HUES6 (cell line): ENCODE results near the gene AQP2.
A peak's percentile ranks its signal among the peaks of the same experiment; 100 is the strongest.

Experiments used
- H3K27ac ChIP-seq: 2 replicates; pipeline ENCODE4 v1.7.0; 2013; ENCODE audit warnings: low read depth, mild to moderate bottlenecking, low read length, inconsistent platforms
- H3K27me3 ChIP-seq: 2 replicates; pipeline ENCODE4 v1.6.1; 2013; ENCODE audit warnings: low read length; ENCODE audit not compliant: control insufficient read depth, insufficient read depth
- H3K36me3 ChIP-seq: 2 replicates; pipeline ENCODE4 v1.6.1; 2013; ENCODE audit warnings: low read length; ENCODE audit not compliant: control insufficient read depth, insufficient read depth
- H3K4me1 ChIP-seq: 2 replicates; pipeline ENCODE4 v1.6.1; 2013; ENCODE audit warnings: low read length; ENCODE audit not compliant: control insufficient read depth, insufficient read depth
- H3K4me3 ChIP-seq: 2 replicates; pipeline ENCODE4 v1.5.1; 2013; ENCODE audit warnings: low read depth, low read length
- H3K9ac ChIP-seq: one replicate; pipeline ENCODE4 v1.6.1; 2013; ENCODE audit warnings: mild to moderate bottlenecking, low read length
- H3K9me3 ChIP-seq: 2 replicates; pipeline ENCODE4 v1.6.1; 2013; ENCODE audit warnings: low read depth, low read length; ENCODE audit not compliant: control insufficient read depth, insufficient read depth

The AQP2 gene

DNA sequence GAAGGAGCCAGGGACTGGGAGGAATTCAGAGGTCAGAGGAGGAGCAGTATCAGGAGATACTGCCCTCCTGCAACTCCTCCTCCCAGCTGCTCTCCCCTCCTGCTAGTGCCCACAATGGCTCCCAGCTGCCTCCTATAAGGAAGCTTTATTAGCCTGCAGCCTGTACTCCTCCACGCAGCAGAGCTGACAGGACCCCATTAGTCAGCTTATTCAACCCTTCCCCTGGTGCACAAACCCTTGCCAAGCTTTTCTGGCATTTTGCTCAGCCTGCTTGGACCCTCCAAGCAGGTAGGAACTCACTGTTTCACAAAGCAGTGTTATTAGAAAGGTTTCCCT is 6.9 kb upstream of the AQP2 start:
- Histone ChIP-seq H3K4me1 (peaks cover 23% of the 10 kb centered on the region), H3K27me3 (peaks cover 23% of the 10 kb centered on the region), H3K9ac (no peak overlapping the region), H3K4me3 (no peak overlapping the region), H3K9me3 (no peaks in the 10 kb centered on the region), H3K27ac (no peak overlapping the region), H3K36me3 (no peaks in the 10 kb centered on the region)

DNA sequence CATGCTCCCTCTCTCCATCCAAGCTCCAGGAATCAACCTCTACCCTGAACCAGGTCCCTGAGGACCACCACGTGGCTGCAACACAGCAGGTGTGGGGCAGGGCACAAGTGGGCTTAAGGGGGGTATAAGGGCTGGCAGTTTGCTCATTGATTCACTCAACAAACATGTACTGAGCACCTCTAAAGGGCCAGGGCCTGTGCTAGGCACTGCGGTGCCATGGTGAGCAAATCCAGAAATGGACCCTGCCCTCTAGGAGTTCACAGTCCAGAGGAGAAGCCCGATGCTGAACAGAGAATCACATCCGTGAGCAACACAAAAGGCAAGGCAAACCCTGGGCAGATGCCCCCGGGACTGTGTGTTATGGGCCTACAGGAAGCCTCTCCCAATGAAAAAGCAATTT is 6.5 kb upstream of the AQP2 start:
- Histone ChIP-seq H3K4me3 (no peak overlapping the region), H3K27ac (no peak overlapping the region), H3K27me3 (peaks cover 23% of the 10 kb centered on the region), H3K4me1 (peaks cover 23% of the 10 kb centered on the region), H3K36me3 (no peaks in the 10 kb centered on the region), H3K9me3 (no peaks in the 10 kb centered on the region), H3K9ac (no peak overlapping the region)

DNA sequence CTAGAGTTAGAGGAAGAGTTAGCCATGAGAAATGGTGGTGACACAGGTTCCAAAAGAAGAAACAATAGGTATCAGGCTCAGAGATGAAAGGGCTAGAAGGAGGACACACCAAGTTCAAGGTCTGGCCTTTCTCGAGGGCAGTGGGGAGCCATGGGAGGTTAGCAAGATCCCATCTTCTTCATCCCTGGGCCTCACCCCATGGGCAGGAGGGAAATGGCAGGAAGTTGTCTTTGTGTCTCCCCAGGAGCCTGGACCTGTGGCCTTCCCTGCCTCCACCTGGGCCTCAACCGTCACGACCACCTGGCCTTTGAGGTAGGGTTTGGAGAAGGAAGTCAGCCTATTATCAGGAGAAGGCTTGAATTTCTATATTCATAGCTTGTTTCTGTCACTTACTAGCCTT is 5.8 kb upstream of the AQP2 start:
- peaks cover 23% of the 10 kb centered on the region for H3K4me1 ChIP-seq
- H3K27me3 ChIP-seq, result peaks cover 23% of the 10 kb centered on the region
- H3K9me3 ChIP-seq, result no peaks in the 10 kb centered on the region
- H3K9ac ChIP-seq, result no peak overlapping the region
- H3K4me3 ChIP-seq, result no peak overlapping the region
- H3K27ac ChIP-seq, result no peak overlapping the region
- no peaks in the 10 kb centered on the region for H3K36me3 ChIP-seq

DNA sequence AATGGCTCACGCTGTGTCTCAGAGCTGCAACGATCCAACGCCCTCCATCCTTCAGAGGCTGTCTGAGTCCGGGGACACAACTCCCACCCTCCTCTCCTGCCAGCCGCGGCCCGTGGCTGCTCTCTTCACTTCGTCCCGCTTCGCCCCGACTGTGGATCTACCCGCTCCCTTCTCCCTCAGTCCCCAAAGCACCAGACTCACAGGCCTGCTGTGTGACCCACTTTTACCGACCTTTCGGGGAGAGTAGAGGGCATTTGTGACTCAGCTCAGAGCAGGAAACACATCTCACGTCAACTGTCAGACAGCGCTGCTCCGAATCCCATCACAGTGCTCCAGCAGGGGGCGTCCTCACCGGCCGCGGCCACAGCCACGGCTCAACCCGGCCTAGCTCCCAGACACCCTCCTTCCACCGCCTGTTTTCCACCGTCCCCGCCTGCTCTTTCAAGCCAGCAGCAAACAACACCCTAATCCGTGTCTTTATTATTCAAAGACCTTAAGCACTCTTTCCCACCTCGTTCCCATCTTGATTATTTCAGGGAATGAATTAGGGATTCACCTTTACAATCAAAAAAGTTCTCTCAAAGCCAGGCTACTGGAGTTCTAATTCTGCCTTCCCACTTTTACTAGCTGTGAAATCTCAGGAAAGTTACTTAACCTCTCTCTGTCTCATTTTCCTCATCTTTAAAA is 5.0 kb upstream of the AQP2 start:
- peaks cover 23% of the 10 kb centered on the region for H3K4me1 ChIP-seq
- H3K4me3 ChIP-seq, result peak overlapping the region; percentile 46
- peaks cover 23% of the 10 kb centered on the region for H3K27me3 ChIP-seq
- no peak overlapping the region for H3K27ac ChIP-seq
- H3K9me3 ChIP-seq, result no peaks in the 10 kb centered on the region
- H3K9ac ChIP-seq, result peak overlapping the region; percentile 29
- no peaks in the 10 kb centered on the region for H3K36me3 ChIP-seq

DNA sequence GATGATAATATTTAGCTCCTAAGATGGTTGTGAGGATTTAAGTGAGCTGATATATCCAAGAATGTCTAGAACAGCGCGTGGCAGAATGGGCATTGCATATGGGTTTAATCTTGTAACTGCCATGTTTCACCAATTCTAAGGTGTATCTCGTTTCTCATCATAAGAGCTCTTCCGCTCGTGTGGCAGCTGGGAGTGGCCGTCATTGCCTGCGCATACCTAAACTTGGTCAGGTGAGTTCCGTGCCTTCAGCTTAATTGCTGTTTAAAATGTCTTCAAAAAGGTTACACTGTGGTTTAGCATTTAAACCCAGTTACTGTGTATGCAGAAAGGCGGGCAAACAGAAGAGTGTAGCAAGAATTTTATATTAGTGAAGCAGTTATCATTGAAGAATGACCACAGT is 4.5 kb upstream of the AQP2 start:
- Histone ChIP-seq H3K4me3 (peak overlapping the region; percentile 9; the same call in 1 of the 2 replicates), H3K36me3 (no peaks in the 10 kb centered on the region), H3K4me1 (peaks cover 23% of the 10 kb centered on the region), H3K27me3 (peaks cover 23% of the 10 kb centered on the region), H3K9me3 (no peaks in the 10 kb centered on the region), H3K27ac (no peak overlapping the region), H3K9ac (peak overlapping the region; percentile 4)

GRCh38 chr12:49946497-49946896 is 4.0 kb upstream of the AQP2 start:
- H3K9me3 ChIP-seq, result no peaks in the 10 kb centered on the region
- no peak overlapping the region for H3K27ac ChIP-seq
- H3K9ac ChIP-seq, result no peak overlapping the region
- H3K4me3 ChIP-seq, result no peak overlapping the region
- H3K36me3 ChIP-seq, result no peaks in the 10 kb centered on the region
- H3K27me3 ChIP-seq, result peaks cover 23% of the 10 kb centered on the region
- peaks cover 23% of the 10 kb centered on the region for H3K4me1 ChIP-seq

DNA sequence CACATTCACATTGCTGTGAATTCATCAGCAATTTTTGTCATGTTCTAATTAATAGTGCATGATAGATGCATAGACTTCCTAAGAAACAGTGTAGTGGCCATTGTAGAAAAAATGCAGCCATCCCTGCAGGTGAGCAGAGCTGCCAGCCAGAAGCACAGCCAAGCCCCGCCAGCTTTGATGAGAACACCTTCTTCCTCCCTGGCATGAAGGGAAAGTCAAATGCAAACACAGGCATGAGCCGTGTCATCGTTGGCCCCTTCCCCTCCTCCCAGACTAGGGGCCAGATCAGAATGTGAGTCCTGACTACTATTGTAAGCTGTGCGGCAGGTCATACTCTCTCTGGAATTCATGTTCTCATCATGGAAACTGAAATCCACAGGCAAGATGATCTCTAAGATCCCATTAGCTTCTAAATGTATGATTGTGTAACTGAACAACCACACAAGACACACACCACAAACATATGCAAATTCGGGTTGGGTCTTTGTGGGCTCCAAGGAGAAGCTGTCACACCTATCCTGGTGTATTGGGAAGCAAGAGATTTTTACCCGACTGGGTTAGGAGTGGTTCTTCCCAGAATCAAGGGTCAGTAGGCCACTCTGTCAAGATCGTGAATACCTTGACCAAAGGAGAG is 2.8 kb upstream of the AQP2 start:
- no peak overlapping the region for H3K4me3 ChIP-seq
- H3K4me1 ChIP-seq, result peaks cover 16% of the 10 kb centered on the region
- no peaks in the 10 kb centered on the region for H3K36me3 ChIP-seq
- no peak overlapping the region for H3K9ac ChIP-seq
- peaks cover 23% of the 10 kb centered on the region for H3K27me3 ChIP-seq
- no peak overlapping the region for H3K27ac ChIP-seq
- H3K9me3 ChIP-seq, result no peaks in the 10 kb centered on the region

- Histone ChIP-seq H3K9me3 (no peaks in the 10 kb centered on the region), H3K36me3 (no peaks in the 10 kb centered on the region), H3K4me3 (no peak overlapping the region), H3K4me1 (peaks cover 10% of the 10 kb centered on the region), H3K9ac (no peak overlapping the region), H3K27ac (no peak overlapping the region), H3K27me3 (peaks cover 16% of the 10 kb centered on the region)
These were observed 1.4 kb upstream of the AQP2 start for GRCh38 chr12:49948866-49949845.

- Histone ChIP-seq H3K4me1 (peaks cover 10% of the 10 kb centered on the region), H3K9ac (no peak overlapping the region), H3K27me3 (peaks cover 16% of the 10 kb centered on the region), H3K9me3 (no peaks in the 10 kb centered on the region), H3K36me3 (no peaks in the 10 kb centered on the region), H3K27ac (no peak overlapping the region), H3K4me3 (no peak overlapping the region)
These were observed 671 bp upstream of the AQP2 start for GRCh38 chr12:49949866-49950265.

DNA sequence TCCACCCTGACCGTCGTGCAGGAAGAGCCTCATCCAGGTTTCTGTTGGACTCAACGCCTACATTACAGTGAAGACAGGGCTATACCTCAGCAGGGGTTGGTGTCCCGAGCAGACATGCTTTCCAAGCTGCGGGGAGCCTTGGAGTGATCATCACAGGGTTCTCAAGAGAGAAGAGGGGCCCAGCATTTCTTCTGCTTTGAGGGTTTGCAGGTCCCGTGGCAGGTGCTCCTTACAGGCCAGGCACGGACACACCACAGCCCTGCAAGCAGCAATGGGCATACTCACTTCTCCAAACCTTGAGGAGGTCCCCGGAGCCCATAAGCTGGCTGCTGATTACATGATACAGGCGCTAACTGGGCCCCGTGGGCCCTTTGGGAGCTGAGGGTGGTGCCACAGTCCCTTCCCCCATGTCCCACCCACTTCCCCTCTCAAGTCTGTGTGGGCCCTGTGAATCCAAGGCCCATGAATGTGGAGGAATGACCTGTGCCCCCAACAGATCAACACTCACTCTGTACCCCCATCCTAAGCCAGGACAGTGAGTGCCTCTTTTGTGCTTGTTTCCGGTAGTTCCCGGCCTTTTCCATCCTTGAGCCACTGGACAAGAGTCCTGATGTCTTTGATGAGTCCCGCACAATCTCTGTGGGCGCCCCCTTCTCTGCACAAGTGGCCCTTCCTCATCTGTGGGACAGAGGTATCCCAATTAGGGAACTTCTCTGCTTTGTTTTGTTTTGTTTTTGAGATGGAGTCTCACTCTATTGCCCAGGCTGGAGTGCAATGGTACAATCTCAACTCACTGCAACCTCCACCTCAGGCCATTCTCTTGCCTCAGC is 1.1 kb downstream of the AQP2 start:
- H3K9ac ChIP-seq, result no peak overlapping the region
- H3K36me3 ChIP-seq, result no peaks in the 10 kb centered on the region
- H3K4me1 ChIP-seq, result peaks cover 5% of the 10 kb centered on the region; the same call in 1 of the 2 replicates
- no peak overlapping the region for H3K4me3 ChIP-seq
- H3K27me3 ChIP-seq, result peaks cover 26% of the 10 kb centered on the region
- H3K27ac ChIP-seq, result no peak overlapping the region
- no peaks in the 10 kb centered on the region for H3K9me3 ChIP-seq
